Activated CD8-positive, alpha-beta memory T cell treated with anti-CD3 and anti-CD28 coated beads for 1 hour (primary cell): Measurements from ENCODE around the gene MTRF1.
"Not testable (repeated sequence)": the region's sequence is repeated elsewhere in the genome, so short reads cannot be mapped to it uniquely, and the experiment has no call there.

Experiments used
- DNase-seq, 2 donors: peaks; one replicate each; pipeline ENCODE4 v3.0.0-alpha.2; 2020; ENCODE audit warnings: low read depth in 1 of 2; ENCODE audit errors: extremely low read depth in 1 of 2

MTRF1 gene

GRCh38 chr13:41179593-41180250 is 83.7 kb downstream of the MTRF1 start:
- no peak for DNase-seq

- no peak for DNase-seq
These were observed 85.3 kb downstream of the MTRF1 start for GRCh38 chr13:41178040-41178439.

- no peak for DNase-seq
These were observed 85.8 kb downstream of the MTRF1 start for GRCh38 chr13:41177616-41178015.

- not testable (repeated sequence) for DNase-seq
These were observed 87.8 kb downstream of the MTRF1 start for GRCh38 chr13:41175576-41175975.
